Cardiac muscle cell (in vitro differentiated cells and primary cell): Measurements from ENCODE around the gene INSL3. TPM values are rescaled to one million over a fixed set of nuclear protein-coding genes. Genes with fewer than 3 reads are reported as not detected.

ENCODE experiments used
- DNase-seq, 2 donors: peaks; one replicate each; pipeline versions ENCODE4 v3.0.0 to v3.0.0-alpha.2; 2010 to 2017; ENCODE audit warnings: low read depth in 1 of 2, low spot score in 1 of 2
- H3K27ac ChIP-seq: fragments of 200-600 bp; sonication (generic); 2 replicates; pipeline ENCODE4 v1.5.1; 2016
- H3K27me3 ChIP-seq: fragments of 200-600 bp; sonication (generic); 2 replicates; pipeline ENCODE4 v1.6.0; 2016; ENCODE audit warnings: control low read depth
- H3K36me3 ChIP-seq: fragments of 200-600 bp; sonication (generic); 2 replicates; pipeline ENCODE4 v1.5.1; 2016; ENCODE audit warnings: control low read depth
- H3K4me1 ChIP-seq: fragments of 200-600 bp; sonication (generic); 2 replicates; pipeline ENCODE4 v1.8.1; 2017; ENCODE audit warnings: low read depth, mild to moderate bottlenecking, mixed run types
- H3K4me3 ChIP-seq: fragments of 200-600 bp; sonication (generic); 2 replicates; pipeline ENCODE4 v1.5.1; 2016; ENCODE audit warnings: mild to moderate bottlenecking
- H3K9me3 ChIP-seq: fragments of 200-600 bp; sonication (generic); 2 replicates; pipeline ENCODE4 v1.5.1; 2017; ENCODE audit warnings: low read depth, mild to moderate bottlenecking, control low read depth
- polyA plus RNA-seq: library from polyadenylated mRNA; unstranded; fragments of >200 nt; fragmentation: Nextera tagmentation; extraction: Ambion mirVana; gene quantifications from 2 replicates; pipeline ENCODE4 v1.2.1, GENCODE V29; 2016
- total RNA-seq: library from RNA; depleted of rRNA; stranded (reverse); fragments of >200 nt; gene quantifications from 2 replicates; pipeline ENCODE4 v1.2.3, GENCODE V29; 2016
- TF ChIP-seq, protein P1 (sequence below): IDR thresholded peaks from 2 replicates; pipeline ENCODE4 v1.5.1; 2012; ENCODE audit warnings: low read depth, mild to moderate bottlenecking, low read length

INSL3 gene
- total and polyA plus RNA-seq, 2 experiments from 2014 or later = 0.63 TPM; not detected in 1

DNA sequence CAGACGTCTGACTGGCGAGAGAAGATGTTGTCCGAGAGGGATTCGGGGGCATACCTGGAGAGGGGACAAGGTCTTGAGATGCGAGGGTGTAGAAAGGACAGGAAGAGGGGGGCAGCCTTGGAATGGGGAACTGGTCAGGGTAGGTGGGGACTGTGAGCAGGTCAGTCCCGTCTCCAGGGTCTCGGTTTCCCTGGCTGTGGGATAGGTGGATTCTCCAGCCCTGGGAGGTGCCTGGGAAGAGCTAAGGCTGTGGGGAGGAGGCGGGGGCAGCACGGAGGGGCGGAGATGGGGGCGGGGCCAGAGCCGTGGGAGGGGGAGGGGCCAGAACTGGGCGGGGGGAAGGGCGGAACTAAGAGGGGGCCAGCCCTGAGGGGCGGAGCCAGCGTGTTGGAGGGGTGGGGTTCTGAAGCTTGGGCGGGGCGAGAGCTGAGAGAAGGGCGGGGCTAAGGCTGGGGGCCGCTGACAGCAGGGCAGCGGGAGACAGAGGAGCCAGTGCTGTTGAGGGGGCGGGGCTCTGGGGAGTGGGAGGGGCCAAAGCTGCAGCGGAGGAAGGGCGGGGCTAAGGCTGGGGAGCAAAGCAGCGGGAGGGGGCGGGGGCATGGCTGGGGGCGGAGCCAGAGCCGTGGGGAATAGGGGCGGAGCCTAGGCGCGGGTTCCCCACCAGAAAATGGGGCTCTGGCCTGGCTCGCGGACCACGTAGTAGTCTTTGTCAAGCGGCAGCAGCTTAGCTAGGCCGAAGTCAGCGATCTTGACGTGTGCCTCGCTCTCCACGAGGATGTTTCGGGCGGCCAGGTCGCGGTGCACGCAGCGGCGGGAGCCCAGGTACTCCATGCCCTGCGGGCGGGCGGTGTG lies 9.5 kb upstream of the INSL3 start:
- H3K27ac ChIP-seq = peak overlapping the region; percentile 15

GRCh38 chr19:17829855-17830566 lies 8.7 kb upstream of the INSL3 start:
- DNase-seq = peak; percentile 31 to 69
- no peaks in the 10 kb centered on the region for H3K36me3 ChIP-seq
- peak overlapping the region; percentile 15 for H3K27ac ChIP-seq
- TF ChIP-seq, protein P1, sequence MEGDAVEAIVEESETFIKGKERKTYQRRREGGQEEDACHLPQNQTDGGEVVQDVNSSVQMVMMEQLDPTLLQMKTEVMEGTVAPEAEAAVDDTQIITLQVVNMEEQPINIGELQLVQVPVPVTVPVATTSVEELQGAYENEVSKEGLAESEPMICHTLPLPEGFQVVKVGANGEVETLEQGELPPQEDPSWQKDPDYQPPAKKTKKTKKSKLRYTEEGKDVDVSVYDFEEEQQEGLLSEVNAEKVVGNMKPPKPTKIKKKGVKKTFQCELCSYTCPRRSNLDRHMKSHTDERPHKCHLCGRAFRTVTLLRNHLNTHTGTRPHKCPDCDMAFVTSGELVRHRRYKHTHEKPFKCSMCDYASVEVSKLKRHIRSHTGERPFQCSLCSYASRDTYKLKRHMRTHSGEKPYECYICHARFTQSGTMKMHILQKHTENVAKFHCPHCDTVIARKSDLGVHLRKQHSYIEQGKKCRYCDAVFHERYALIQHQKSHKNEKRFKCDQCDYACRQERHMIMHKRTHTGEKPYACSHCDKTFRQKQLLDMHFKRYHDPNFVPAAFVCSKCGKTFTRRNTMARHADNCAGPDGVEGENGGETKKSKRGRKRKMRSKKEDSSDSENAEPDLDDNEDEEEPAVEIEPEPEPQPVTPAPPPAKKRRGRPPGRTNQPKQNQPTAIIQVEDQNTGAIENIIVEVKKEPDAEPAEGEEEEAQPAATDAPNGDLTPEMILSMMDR = no peak
- no peaks in the 10 kb centered on the region for H3K27me3 ChIP-seq
- no peaks in the 10 kb centered on the region for H3K9me3 ChIP-seq
- no peaks in the 10 kb centered on the region for H3K4me1 ChIP-seq
- peak overlapping the region; percentile 15 for H3K4me3 ChIP-seq

More for the DNA sequence above, 9.5 kb upstream of the INSL3 start:
- Histone ChIP-seq H3K4me1 (no peaks in the 10 kb centered on the region), H3K36me3 (no peaks in the 10 kb centered on the region), H3K4me3 (peak overlapping the region; percentile 15), H3K27me3 (no peaks in the 10 kb centered on the region), H3K9me3 (no peaks in the 10 kb centered on the region)
- TF ChIP-seq, protein P1 = no peak
- DNase-seq = peak; percentile 67 to 86

- Histone ChIP-seq H3K9me3 (no peaks in the 10 kb centered on the region), H3K27me3 (no peaks in the 10 kb centered on the region), H3K4me1 (no peaks in the 10 kb centered on the region), H3K4me3 (no peak overlapping the region), H3K36me3 (no peaks in the 10 kb centered on the region), H3K27ac (no peak overlapping the region)
- TF ChIP-seq, protein P1 = no peak
- DNase-seq = no peak
Measured at GRCh38 chr19:17826508-17827056, 5.3 kb upstream of the INSL3 start.

GRCh38 chr19:17824339-17824738 lies 3.0 kb upstream of the INSL3 start:
- Histone ChIP-seq H3K27me3 (no peaks in the 10 kb centered on the region), H3K27ac (no peak overlapping the region), H3K36me3 (no peaks in the 10 kb centered on the region), H3K4me1 (no peaks in the 10 kb centered on the region), H3K4me3 (no peak overlapping the region), H3K9me3 (no peaks in the 10 kb centered on the region)
- TF ChIP-seq, protein P1 = no peak
- no peak for DNase-seq

DNA sequence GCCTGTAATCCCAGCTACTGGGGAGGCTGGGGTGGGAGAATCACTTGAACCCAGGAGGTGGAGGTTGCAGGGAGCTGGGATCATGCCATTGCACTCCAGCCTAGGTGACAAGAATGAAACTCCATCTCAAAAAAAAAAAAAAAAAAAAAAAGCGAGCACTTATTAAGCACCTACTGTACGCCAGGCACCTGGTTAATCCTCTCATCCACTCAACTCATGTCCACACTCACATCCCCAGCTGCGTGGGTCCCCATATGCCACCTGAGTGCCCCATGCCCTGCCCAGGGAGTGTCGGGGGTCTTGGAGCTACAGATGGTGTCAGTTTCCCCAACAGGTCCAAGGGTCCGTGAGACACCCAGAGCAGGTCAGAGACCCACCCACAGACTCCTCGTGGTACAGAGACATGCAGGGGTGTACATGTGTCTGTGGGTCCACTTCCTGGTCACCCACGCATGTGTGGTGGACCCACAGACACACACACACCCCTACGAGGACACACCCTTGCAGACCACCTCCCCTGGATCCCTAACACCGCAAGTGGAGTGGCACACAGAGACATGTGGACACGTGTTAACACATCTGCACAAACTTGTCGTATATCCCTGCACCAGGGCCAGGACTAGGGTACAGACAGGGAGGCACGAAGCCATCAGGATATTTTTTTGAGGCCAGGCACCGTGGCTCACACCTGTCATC lies 3.5 kb downstream of the INSL3 start:
- no peak overlapping the region for H3K4me3 ChIP-seq
- no peaks in the 10 kb centered on the region for H3K27me3 ChIP-seq
- H3K27ac ChIP-seq = no peak overlapping the region
- no peaks in the 10 kb centered on the region for H3K9me3 ChIP-seq
- H3K36me3 ChIP-seq = no peaks in the 10 kb centered on the region
- no peaks in the 10 kb centered on the region for H3K4me1 ChIP-seq
- DNase-seq = no peak
- TF ChIP-seq, protein P1 = no peak
